HepG2 (cell line): Measurements from ENCODE around the gene SEPTIN2. TPM values are rescaled to one million over a fixed set of nuclear protein-coding genes. Genes with fewer than 3 reads are reported as not detected.
A peak's percentile ranks its signal among the peaks of the same experiment; 100 is the strongest.

Experiments
- ATAC-seq: fragments of 200-7000 bp; cut with Tn5 transposase; 3 replicates; pipeline ENCODE4 v1.9.1; 2020; ENCODE audit warnings: mild to moderate bottlenecking, moderate library complexity
- BruUV-seq: library from RNA; stranded (reverse); fragments of 400-500 nt; replicated peaks from 2 replicates; lab custom pipeline; 2021; lab: Mats Ljungman, UMichigan
- CTCF ChIA-PET: fragments of 300-600 bp; formaldehyde crosslinking; extraction: SDS; loops from one replicate; lab custom pipeline; 2021; ENCODE audit warnings: low total read pairs, inconsistent platforms, low intra/inter-chr PET ratio; lab: Yijun Ruan, JAX
- POLR2A ChIA-PET: fragments of 350-600 bp; sonication (Branson Sonifier 250); formaldehyde crosslinking; loops from one replicate; lab custom pipeline; 2020; ENCODE audit warnings: antibody characterized with exemption, inconsistent platforms; lab: Yijun Ruan, JAX
- DNase-seq: peaks from one replicate; pipeline ENCODE4 v3.0.0-alpha.2; 2015; ENCODE audit warnings: low spot score
- FAIRE-seq: peaks from 3 replicates; lab custom pipeline; 2011; peaks lifted over from hg19 to GRCh38; lab: Jason Lieb, UNC
- H2AFZ ChIP-seq: one replicate; pipeline ENCODE4 v1.6.1; 2011; ENCODE audit warnings: low read length, inconsistent platforms
- H3K27ac ChIP-seq: fragments of 300-600 bp; 3 replicates; pipeline ENCODE4 v1.8.0; 2011; ENCODE audit warnings: mixed run types, mild to moderate bottlenecking, mixed read lengths, low read length, inconsistent platforms; ENCODE audit not compliant: insufficient read depth; ENCODE audit errors: extremely low read length
- H3K27me3 ChIP-seq, 2 experiments: fragments of 200-600 bp in 1 of 2; 2 replicates in 1 of 2; 3 replicates in 1 of 2; pipeline versions ENCODE4 v1.6.0 to v1.8.0; 2011; ENCODE audit warnings: low read length in 2 of 2, mild to moderate bottlenecking in 2 of 2, moderate library complexity in 2 of 2, inconsistent platforms in 1 of 2; ENCODE audit not compliant: insufficient read depth in 2 of 2, control insufficient read depth in 1 of 2
- H3K36me3 ChIP-seq, 2 experiments: fragments of 200-600 bp in 1 of 2; replicated peaks in 1 of 2; 2 replicates in 1 of 2; 3 replicates in 1 of 2; pipeline versions ENCODE4 v1.5.1 to v1.8.0; 2011; ENCODE audit warnings: low read length in 2 of 2, inconsistent platforms in 1 of 2; ENCODE audit not compliant: insufficient read depth in 2 of 2, control insufficient read depth in 1 of 2
- H3K4me1 ChIP-seq: 2 replicates; pipeline ENCODE4 v1.5.1; 2012; ENCODE audit warnings: low read length, inconsistent platforms; ENCODE audit not compliant: insufficient read depth
- H3K4me2 ChIP-seq: 2 replicates; pipeline ENCODE4 v1.6.0; 2011; ENCODE audit warnings: low read depth, low read length, inconsistent platforms
- H3K4me3 ChIP-seq, 3 experiments: fragments of 200-600 bp in 1 of 3; sonication (generic), shearing (Covaris generic) in 1 of 3; replicated peaks in 1 of 3; 2 replicates each; pipeline ENCODE4 v1.5.1; 2011 to 2016; ENCODE audit warnings: low read length in 3 of 3, inconsistent platforms in 2 of 3, low read depth in 2 of 3, mild to moderate bottlenecking in 2 of 3, control low read depth in 1 of 3, mixed read lengths in 1 of 3; ENCODE audit not compliant: insufficient read depth in 1 of 3
- H3K79me2 ChIP-seq: one replicate; pipeline ENCODE4 v1.6.1; 2011; ENCODE audit warnings: low read length, inconsistent platforms; ENCODE audit not compliant: insufficient read depth
- H3K9ac ChIP-seq: 2 replicates; pipeline ENCODE4 v1.6.0; 2011; ENCODE audit warnings: mild to moderate bottlenecking, low read depth, low read length, inconsistent platforms; ENCODE audit not compliant: insufficient read depth
- H3K9me3 ChIP-seq: 2 replicates; pipeline ENCODE4 v1.5.1; 2012; ENCODE audit warnings: mild to moderate bottlenecking, low read length
- H4K20me1 ChIP-seq: 2 replicates; pipeline ENCODE4 v1.6.0; 2011; ENCODE audit warnings: inconsistent platforms, mild to moderate bottlenecking, low read length, moderate library complexity; ENCODE audit not compliant: insufficient read depth
- CREB1 ChIP-seq, 2 experiments: fragments of 450-650 bp in 1 of 2; IDR thresholded peaks; 2 replicates each; pipeline ENCODE4 v1.6.1; 2016 to 2017; ENCODE audit warnings: control low read depth in 1 of 2, mild to moderate bottlenecking in 1 of 2, missing compliant biosample characterization in 1 of 2, missing genetic modification characterization in 1 of 2
- GFI1 ChIP-seq: sonication (generic); formaldehyde crosslinking; IDR thresholded peaks from 2 replicates; pipeline ENCODE4 v1.5.0; 2020; ENCODE audit warnings: missing genetic modification reagents, mild to moderate bottlenecking, borderline replicate concordance
- MAFF ChIP-seq: IDR thresholded peaks from 2 replicates; pipeline ENCODE4 v1.6.1; 2011; ENCODE audit warnings: low read depth, low read length, improper control_type of control experiment
- MAFG ChIP-seq: sonication (generic); formaldehyde crosslinking; IDR thresholded peaks from 2 replicates; pipeline ENCODE4 v1.5.1; 2020; ENCODE audit warnings: mild to moderate bottlenecking, missing genetic modification reagents
- MAFK ChIP-seq, 2 experiments: IDR thresholded peaks in 1 of 2; conservative IDR thresholded peaks in 1 of 2; 2 replicates each; pipeline ENCODE4 v1.6.1; 2011; ENCODE audit warnings: improper control_type of control experiment in 2 of 2, low read length in 2 of 2
- MLLT10 ChIP-seq: sonication (generic); formaldehyde crosslinking; IDR thresholded peaks from 2 replicates; pipeline ENCODE4 v1.4.0; 2020; ENCODE audit warnings: missing genetic modification reagents
- TEAD2 ChIP-seq: sonication (generic); formaldehyde crosslinking; IDR thresholded peaks from 2 replicates; pipeline ENCODE4 v1.9.0; 2021; ENCODE audit warnings: missing genetic modification reagents
- THRA ChIP-seq: sonication (generic); formaldehyde crosslinking; IDR thresholded peaks from 2 replicates; pipeline ENCODE4 v1.4.0; 2020; ENCODE audit warnings: missing genetic modification reagents, borderline replicate concordance
- ZNF770 ChIP-seq: sonication (generic); formaldehyde crosslinking; IDR thresholded peaks from 2 replicates; pipeline ENCODE4 v1.5.0; 2020; ENCODE audit warnings: mild to moderate bottlenecking, missing genetic modification reagents
- WGBS: methylation state at CpG from one replicate; pipeline ENCODE4 v1.1.6; 2017; ENCODE audit warnings: low lambda C conversion rate; 5-methylcytosine and 5-hydroxymethylcytosine counted together
- in situ Hi-C: cut with HindIII; loops from 2 replicates; pipeline ENCODE4 v1.10.0; 2017; ENCODE audit warnings: low pct_unique_long_range_greater_than_20kb; ENCODE audit not compliant: extremely low pct_ligation_motif_present
- intact Hi-C: fragments of 100-400 bp; cut with micrococcal nuclease; formaldehyde crosslinking; loops from one replicate; pipeline ENCODE4 v1.10.0; 2022; ENCODE audit not compliant: unreplicated experiment
- polyA plus RNA-seq, 8 experiments: library from polyadenylated mRNA; depleted of rRNA in 3 of 8; stranded (reverse) in 7 of 8; unstranded in 1 of 8; fragments of >200 nt; fragmentation: Illumina TruSeq in 4 of 8; extraction: Trizol in 4 of 8; gene quantifications; 2 replicates each; pipeline versions ENCODE4 v1.2.1 to v1.2.3, GENCODE V29; 2011 to 2016; ENCODE audit warnings: low read depth in 4 of 8, missing spikeins in 1 of 8, mixed read lengths in 1 of 8; ENCODE audit not compliant: insufficient read depth in 1 of 8
- total RNA-seq, 5 experiments: library from RNA; depleted of rRNA; stranded (reverse); fragments of >200 nt; fragmentation: Illumina TruSeq; extraction: Trizol; gene quantifications; 2 replicates each; pipeline ENCODE4 v1.2.3, GENCODE V29; 2016; ENCODE audit warnings: low read depth in 1 of 5

The SEPTIN2 gene
- total and polyA plus RNA-seq, 2 of the 13 experiments (the other 11 are each of a cell fraction or from before 2014, with no cell fraction given), result 493 to 733 TPM

- no peak for FAIRE-seq
These were observed 41.8 kb downstream of the SEPTIN2 start for GRCh38 chr2:241357531-241357930.

More at GRCh38 chr2:241357531-241357930, 41.8 kb downstream of the SEPTIN2 start:
- H3K4me1 ChIP-seq, result peaks cover 81% of the 10 kb centered on the region
- peaks cover 57% of the 10 kb centered on the region for H3K79me2 ChIP-seq
- peak overlapping the region; percentile 90 for H3K4me2 ChIP-seq
- H3K4me3 ChIP-seq, result peak overlapping the region; percentile 83 to 96 (median 94)
- ChIA-PET CTCF (no interaction called here), POLR2A (interaction anchor here (1.7 kb wide), 1 partner anchor 43 kb away, joined by 9 read pairs; the partner anchor contains the start of gene HDLBP)
- BruUV-seq, result no TSS peak
- intact Hi-C loops (loop anchor here (2.0 to 10.0 kb wide), 3 partner anchors 75 to 147 kb away; partner anchors contain the start of gene STK25), in situ Hi-C loops (no loop called here)
- DNase-seq, result no peak
- H4K20me1 ChIP-seq, result peaks cover 32% of the 10 kb centered on the region
- no peaks in the 10 kb centered on the region; a peak in 1 of 5 replicates for H3K27me3 ChIP-seq
- H3K36me3 ChIP-seq, result peaks cover 2 to 21% of the 10 kb centered on the region in 2 experiments; a peak in 3 of 5 replicates
- WGBS, result 23% methylated on average over 3 of the region's 3 CpGs
- H3K27ac ChIP-seq, result no peak overlapping the region
- H3K9ac ChIP-seq, result peak overlapping the region; percentile 89; the same call in 1 of the 2 replicates
- ATAC-seq, result no peak
- TF ChIP-seq MAFF (peak; percentile 99), TEAD2 (CRISPR knock-in tag) (no peak), THRA (CRISPR knock-in tag) (no peak), MAFK (conservative IDR thresholded peaks at IDR 0.05 in 1 of 2, IDR thresholded peaks at IDR 0.05 in 1 of 2; ENCODE audit: low read length in 2 of 2) (peak; percentile 100), CREB1 (IDR thresholded peaks at IDR 0.05) (no peak), CREB1 (CRISPR knock-in tag; IDR thresholded peaks at IDR 0.05) (peak; percentile 37; the same call in 1 of the 2 replicates), MLLT10 (CRISPR knock-in tag) (no peak), ZNF770 (CRISPR knock-in tag) (0 out of 2 replicates have a peak, but pooled peaks have one; percentile 8), GFI1 (0 out of 2 replicates have a peak, but pooled peaks have one; percentile 28), MAFG (peak; percentile 48; the same call in 1 of the 2 replicates)
- no peaks in the 10 kb centered on the region for H3K9me3 ChIP-seq
- no peak overlapping the region for H2AFZ ChIP-seq
